Large intestine (tissue), 3 donors: ENCODE results near the gene CFAP107. TPM values are rescaled to one million over a fixed set of nuclear protein-coding genes. Genes with fewer than 3 reads are reported as not detected.

Source experiments
- DNase-seq, 2 donors: peaks; one replicate each; pipeline versions ENCODE4 v3.0.0 to v3.0.0-alpha.2; 2013
- H3K27ac ChIP-seq: one replicate; pipeline ENCODE4 v1.5.1; 2013; ENCODE audit warnings: low read length
- H3K27me3 ChIP-seq: 2 replicates; pipeline ENCODE4 v1.6.1; 2013; ENCODE audit warnings: low read length; ENCODE audit not compliant: control insufficient read depth, insufficient read depth
- H3K36me3 ChIP-seq: 2 replicates; pipeline ENCODE4 v1.6.1; 2013; ENCODE audit warnings: low read length; ENCODE audit not compliant: control insufficient read depth, insufficient read depth
- H3K4me1 ChIP-seq: one replicate; pipeline ENCODE4 v1.6.1; 2013; ENCODE audit warnings: low read length; ENCODE audit not compliant: control insufficient read depth, insufficient read depth
- H3K4me3 ChIP-seq: one replicate; pipeline ENCODE4 v1.5.1; 2013; ENCODE audit warnings: low read length
- H3K9me3 ChIP-seq: one replicate; pipeline ENCODE4 v1.6.1; 2013; ENCODE audit warnings: mild to moderate bottlenecking, low read depth, low read length, moderate library complexity; ENCODE audit not compliant: control insufficient read depth
- WGBS: methylation state at CpG from one replicate; pipeline ENCODE4 v1.1.5; 2013; ENCODE audit warnings: low lambda C conversion rate; ENCODE audit not compliant: insufficient coverage; 5-methylcytosine and 5-hydroxymethylcytosine counted together
- polyA plus RNA-seq: library from polyadenylated mRNA; unstranded; fragments of 120-200 nt; gene quantifications from one replicate; pipeline ENCODE4 v1.2.1, GENCODE V29; 2013

Gene CFAP107
- polyA plus RNA-seq, 1 donor, result 0.03 TPM

- DNase-seq, result no peak
- Histone ChIP-seq H3K27me3 (no peaks in the 10 kb centered on the region), H3K4me3 (no peak overlapping the region), H3K4me1 (no peaks in the 10 kb centered on the region), H3K9me3 (no peaks in the 10 kb centered on the region), H3K36me3 (no peaks in the 10 kb centered on the region), H3K27ac (no peak overlapping the region)
- no CpG with 5 or more reads among the region's 1 CpG for WGBS
Observed at GRCh38 chr1:12738934-12739333, 7.1 kb upstream of the CFAP107 start.

GRCh38 chr1:12739613-12740012 lies 6.4 kb upstream of the CFAP107 start:
- WGBS, result 100% methylated on average over 1 of the region's 5 CpGs
- Histone ChIP-seq H3K9me3 (no peaks in the 10 kb centered on the region), H3K27me3 (no peaks in the 10 kb centered on the region), H3K4me3 (no peak overlapping the region), H3K4me1 (no peaks in the 10 kb centered on the region), H3K27ac (no peak overlapping the region), H3K36me3 (no peaks in the 10 kb centered on the region)
- DNase-seq, result no peak

GRCh38 chr1:12741946-12742345 lies 4.1 kb upstream of the CFAP107 start:
- Histone ChIP-seq H3K4me3 (no peak overlapping the region), H3K36me3 (no peaks in the 10 kb centered on the region), H3K4me1 (no peaks in the 10 kb centered on the region), H3K27me3 (no peaks in the 10 kb centered on the region), H3K27ac (no peak overlapping the region), H3K9me3 (no peaks in the 10 kb centered on the region)
- WGBS, result no CpG with 5 or more reads among the region's 3 CpGs
- DNase-seq, result no peak

DNA sequence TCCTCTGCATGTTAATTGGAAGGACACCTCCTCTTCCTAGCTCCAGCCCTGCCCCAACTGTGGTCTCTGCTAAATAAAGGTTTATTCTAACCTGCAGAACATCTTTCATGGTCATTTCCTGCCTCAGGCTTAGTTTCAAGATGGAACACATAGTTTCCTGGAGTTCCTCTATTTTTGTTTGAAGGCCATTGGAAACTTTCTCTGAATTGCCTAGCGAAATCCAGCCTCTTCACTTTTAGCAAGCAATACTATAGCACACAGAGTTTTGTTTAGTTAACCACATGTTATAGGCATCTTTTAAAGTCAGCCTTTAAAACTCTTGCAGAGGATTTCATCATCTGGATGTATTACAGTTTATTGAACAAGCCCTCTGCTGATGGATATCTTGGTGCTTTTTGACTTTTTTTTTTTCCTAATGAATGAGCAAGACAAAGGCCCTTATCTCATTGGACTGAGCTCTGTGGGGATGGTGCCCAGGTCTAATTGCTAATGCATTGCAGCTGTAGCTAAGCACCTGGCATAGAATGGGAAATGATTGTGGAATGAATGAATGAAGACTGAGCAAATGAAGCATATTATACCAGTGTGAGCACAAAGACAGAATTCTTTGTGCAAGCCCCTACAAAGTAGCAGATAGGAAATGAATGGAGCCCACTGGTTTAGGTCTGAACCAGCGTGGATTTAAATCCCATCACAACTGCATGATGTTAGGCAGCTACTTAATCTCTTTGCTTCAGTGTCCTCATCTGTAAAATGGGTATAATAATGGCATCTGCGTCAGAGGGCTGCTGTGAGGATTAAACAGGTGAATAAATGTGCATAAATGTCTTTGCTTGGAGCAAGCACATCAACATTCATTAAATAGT lies 641 bp upstream of the CFAP107 start:
- Histone ChIP-seq H3K4me3 (no peak overlapping the region), H3K9me3 (no peaks in the 10 kb centered on the region), H3K27me3 (no peaks in the 10 kb centered on the region), H3K36me3 (no peaks in the 10 kb centered on the region), H3K27ac (no peak overlapping the region), H3K4me1 (no peaks in the 10 kb centered on the region)
- no CpG with 5 or more reads among the region's 3 CpGs for WGBS
- no peak for DNase-seq

GRCh38 chr1:12748778-12749355 lies 2.9 kb downstream of the CFAP107 start:
- no peak for DNase-seq
- Histone ChIP-seq H3K27ac (no peak overlapping the region), H3K36me3 (no peaks in the 10 kb centered on the region), H3K4me3 (no peak overlapping the region), H3K4me1 (no peaks in the 10 kb centered on the region), H3K27me3 (no peaks in the 10 kb centered on the region), H3K9me3 (no peaks in the 10 kb centered on the region)

DNA sequence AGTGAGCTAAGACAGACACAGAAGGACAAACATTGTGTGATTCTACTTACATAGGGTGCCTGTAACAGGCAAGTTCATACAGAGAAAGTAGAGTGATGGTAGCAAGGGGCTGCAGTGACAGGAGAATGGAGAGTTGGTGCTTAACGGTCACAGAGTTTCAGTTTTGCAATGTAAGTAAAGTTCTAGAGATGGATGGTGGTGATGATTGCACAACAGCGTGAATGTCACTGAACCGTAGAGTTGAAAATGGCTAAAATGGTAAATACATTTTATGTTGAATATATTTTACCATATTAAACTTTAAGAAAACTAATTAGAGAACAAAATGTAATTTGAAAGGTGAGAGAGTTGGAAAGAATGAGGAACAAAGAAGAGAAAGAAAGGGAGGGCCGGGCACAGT lies 8.7 kb downstream of the CFAP107 start:
- Histone ChIP-seq H3K9me3 (no peaks in the 10 kb centered on the region), H3K36me3 (no peaks in the 10 kb centered on the region), H3K4me1 (peaks cover 14% of the 10 kb centered on the region), H3K27me3 (no peaks in the 10 kb centered on the region), H3K27ac (no peak overlapping the region), H3K4me3 (no peak overlapping the region)
- DNase-seq, result no peak
- WGBS, result 86% methylated on average over 4 of the region's 4 CpGs

GRCh38 chr1:12756273-12756672 lies 10.3 kb downstream of the CFAP107 start:
- Histone ChIP-seq H3K36me3 (no peaks in the 10 kb centered on the region), H3K9me3 (no peaks in the 10 kb centered on the region), H3K27ac (no peak overlapping the region), H3K4me1 (peaks cover 14% of the 10 kb centered on the region), H3K4me3 (no peak overlapping the region), H3K27me3 (no peaks in the 10 kb centered on the region)
- peak in 1 of 2 donors; percentile 33 for DNase-seq
- WGBS, result no CpG with 5 or more reads among the region's 2 CpGs

DNA sequence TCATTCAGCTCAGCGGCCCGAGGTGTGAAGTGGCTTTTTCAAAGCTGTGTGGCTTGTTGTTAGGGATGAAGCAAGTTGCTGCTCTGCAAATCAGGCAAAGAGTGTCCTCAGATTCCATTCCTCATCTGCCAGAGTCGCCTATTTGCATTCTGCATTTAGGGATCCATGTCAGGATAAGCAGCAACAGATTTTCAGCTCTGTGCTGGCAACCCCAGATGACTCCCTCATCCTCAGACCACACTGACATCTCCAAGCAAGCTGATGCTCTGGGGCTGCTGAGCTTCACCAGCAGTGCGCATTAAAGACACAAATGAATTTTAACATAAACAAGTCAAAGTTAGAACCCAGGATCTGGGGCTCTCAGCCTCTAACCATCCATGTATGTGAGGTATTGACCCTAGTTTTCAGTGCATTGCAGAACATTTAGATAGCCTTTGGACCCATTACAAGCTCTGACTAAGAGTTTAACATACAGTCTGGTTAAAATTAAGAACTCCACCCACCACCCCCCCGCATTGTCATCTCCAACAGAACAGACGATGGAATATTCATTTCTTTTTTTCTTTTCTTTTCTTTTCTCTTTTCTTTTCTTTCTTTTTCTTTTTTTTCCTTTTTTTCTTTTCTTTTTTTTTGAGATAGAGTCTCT lies 10.9 kb downstream of the CFAP107 start:
- Histone ChIP-seq H3K4me3 (no peak overlapping the region), H3K27me3 (no peaks in the 10 kb centered on the region), H3K4me1 (peaks cover 14% of the 10 kb centered on the region), H3K27ac (no peak overlapping the region), H3K36me3 (no peaks in the 10 kb centered on the region), H3K9me3 (no peaks in the 10 kb centered on the region)
- peak in 1 of 2 donors; percentile 37 for DNase-seq
- WGBS, result 76% methylated on average over 2 of the region's 6 CpGs

- WGBS, result 100% methylated on average over 2 of the region's 6 CpGs
Observed at GRCh38 chr1:12757836-12758235, 11.8 kb downstream of the CFAP107 start.

DNA sequence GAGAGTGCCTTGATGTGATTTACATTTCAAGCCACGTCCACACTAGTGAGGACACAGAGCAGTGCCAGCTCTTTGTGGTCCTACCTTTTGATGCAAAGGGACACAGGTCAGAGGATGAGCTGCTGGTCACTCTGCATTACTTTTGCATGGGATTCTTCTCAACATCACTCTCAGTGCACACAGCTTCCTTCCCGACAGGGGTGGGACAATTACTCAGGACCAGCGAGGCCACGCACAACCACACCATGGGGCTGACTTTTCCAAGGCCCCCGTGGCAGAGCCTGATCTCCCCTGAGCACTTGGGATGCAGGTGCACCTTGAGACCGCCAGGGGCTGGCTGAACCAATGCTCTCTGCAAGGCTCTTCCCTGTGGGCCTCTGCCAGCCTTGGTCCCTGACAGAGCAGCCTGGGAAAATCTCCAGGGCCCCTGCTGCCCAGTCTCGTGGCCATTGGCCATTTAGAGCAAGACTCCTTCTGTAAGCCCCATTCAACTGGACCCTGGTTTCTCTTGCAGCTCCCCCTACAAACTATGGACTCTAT lies 14.3 kb downstream of the CFAP107 start:
- H3K4me1 ChIP-seq, result peaks cover 14% of the 10 kb centered on the region
- H3K27ac ChIP-seq, result no peak overlapping the region
- WGBS, result no CpG with 5 or more reads among the region's 7 CpGs
- H3K36me3 ChIP-seq, result no peaks in the 10 kb centered on the region
- no peak for DNase-seq
- H3K4me3 ChIP-seq, result no peak overlapping the region
- no peaks in the 10 kb centered on the region for H3K9me3 ChIP-seq
- no peaks in the 10 kb centered on the region for H3K27me3 ChIP-seq

More at GRCh38 chr1:12757836-12758235, 11.8 kb downstream of the CFAP107 start:
- Histone ChIP-seq H3K4me1 (peaks cover 14% of the 10 kb centered on the region), H3K27ac (no peak overlapping the region), H3K9me3 (no peaks in the 10 kb centered on the region), H3K27me3 (no peaks in the 10 kb centered on the region), H3K36me3 (no peaks in the 10 kb centered on the region), H3K4me3 (no peak overlapping the region)
- DNase-seq, result no peak
